Epidermal melanocyte (primary cell): ENCODE measurements around the gene CDH23.

Experiments
- DNase-seq: peaks from one replicate; pipeline ENCODE4 v3.0.0; 2011; ENCODE audit warnings: low spot score; ENCODE audit not compliant: insufficient read length

The CDH23 gene

GRCh38 chr10:71392292-71392691, 4.4 kb upstream of the CDH23 start:
- no peak for DNase-seq

- DNase-seq: no peak
Measured at GRCh38 chr10:71392791-71393781, 3.6 kb upstream of the CDH23 start.

- DNase-seq: no peak
Measured at GRCh38 chr10:71393841-71394475, 2.8 kb upstream of the CDH23 start.

- DNase-seq: peak; percentile 10
Measured at GRCh38 chr10:71394926-71395562, 1.7 kb upstream of the CDH23 start.

GRCh38 chr10:71395621-71396020, 1.1 kb upstream of the CDH23 start:
- peak; percentile 14 for DNase-seq

GRCh38 chr10:71396084-71396710, 523 bp upstream of the CDH23 start:
- DNase-seq: peak; percentile 10

- no peak for DNase-seq
Measured at GRCh38 chr10:71397296-71398212, 834 bp downstream of the CDH23 start.

GRCh38 chr10:71398976-71399375, 2.3 kb downstream of the CDH23 start:
- no peak for DNase-seq

GRCh38 chr10:71399946-71400345, 3.2 kb downstream of the CDH23 start:
- no peak for DNase-seq

- no peak for DNase-seq
Measured at GRCh38 chr10:71401056-71401455, 4.3 kb downstream of the CDH23 start.

GRCh38 chr10:71402005-71402404, 5.3 kb downstream of the CDH23 start:
- no peak for DNase-seq

GRCh38 chr10:71404503-71405295, 8.0 kb downstream of the CDH23 start:
- no peak for DNase-seq

GRCh38 chr10:71406878-71407277, 10.2 kb downstream of the CDH23 start:
- DNase-seq: no peak

GRCh38 chr10:71408436-71409225, 11.9 kb downstream of the CDH23 start:
- no peak for DNase-seq

- no peak for DNase-seq
Measured at GRCh38 chr10:71409516-71410104, 12.9 kb downstream of the CDH23 start.

- DNase-seq: no peak
Measured at GRCh38 chr10:71413581-71413980, 16.9 kb downstream of the CDH23 start.

- no peak for DNase-seq
Measured at GRCh38 chr10:71414359-71414758, 17.6 kb downstream of the CDH23 start.

GRCh38 chr10:71419002-71419540, 22.4 kb downstream of the CDH23 start:
- DNase-seq: no peak
